GM19372 (cell line): ENCODE measurements around the gene TACR1.
"Not testable (repeated sequence)": the region's sequence is repeated elsewhere in the genome, so short reads cannot be mapped to it uniquely, and the experiment has no call there.

Source experiments
- ATAC-seq: cut with Tn5 transposase; IDR thresholded peaks from one replicate; pipeline ENCODE4 v1.9.1; 2021; ENCODE audit warnings: mild to moderate bottlenecking, low read depth, moderate library complexity; ENCODE audit not compliant: unreplicated experiment

TACR1 gene

DNA sequence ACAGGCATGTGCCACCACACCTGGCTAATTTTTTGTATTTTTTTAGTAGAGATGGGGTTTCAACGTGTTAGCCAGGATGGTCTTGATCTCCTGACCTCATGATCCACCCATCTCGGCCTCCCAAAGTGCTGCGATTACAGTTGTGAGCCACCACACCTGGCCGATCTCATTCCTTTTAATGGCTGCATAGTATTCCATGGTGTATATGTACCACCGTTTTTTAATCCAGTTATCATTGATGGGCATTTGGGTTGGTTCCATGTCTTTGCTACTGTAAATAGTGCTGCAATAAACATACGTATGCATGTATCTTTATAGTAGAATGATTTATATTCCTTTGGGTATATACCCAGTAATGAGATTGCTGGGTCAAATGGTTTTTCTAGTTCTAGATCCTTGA, 51.4 kb downstream of the TACR1 start:
- ATAC-seq, result not testable (repeated sequence)

DNA sequence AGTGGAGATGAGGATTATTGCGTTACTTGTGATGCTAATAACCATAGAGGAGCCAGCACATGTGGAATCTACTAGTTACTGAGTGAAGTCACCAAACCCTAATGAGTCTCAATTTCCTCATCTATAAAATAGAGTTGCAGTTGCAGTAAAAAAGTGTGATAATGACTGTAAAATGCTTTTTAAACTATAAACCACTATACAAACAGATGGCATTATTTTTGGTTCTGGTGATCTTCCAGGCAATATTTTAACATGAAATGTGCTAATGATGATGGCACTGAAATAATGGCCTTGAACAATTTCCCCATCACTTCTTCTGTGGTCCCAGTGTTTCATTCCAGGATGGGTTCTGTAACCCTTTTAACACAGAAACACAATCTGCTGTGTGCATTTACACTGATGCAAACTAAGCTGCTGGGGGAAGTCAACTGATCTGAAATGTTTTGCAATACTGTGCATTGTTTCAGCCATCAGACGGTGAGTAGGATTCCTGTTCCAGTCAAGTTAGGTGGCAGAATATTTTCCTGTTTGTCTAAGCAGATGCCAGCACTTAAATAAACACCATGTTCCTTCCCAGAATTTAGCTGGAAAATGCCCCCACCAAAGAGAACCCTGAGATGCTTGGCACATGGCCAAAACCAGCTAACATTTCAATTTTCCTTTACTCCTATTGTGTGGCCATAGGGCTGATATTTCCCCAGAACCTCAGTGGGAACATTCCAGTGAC, 52.6 kb downstream of the TACR1 start:
- no peak for ATAC-seq

DNA sequence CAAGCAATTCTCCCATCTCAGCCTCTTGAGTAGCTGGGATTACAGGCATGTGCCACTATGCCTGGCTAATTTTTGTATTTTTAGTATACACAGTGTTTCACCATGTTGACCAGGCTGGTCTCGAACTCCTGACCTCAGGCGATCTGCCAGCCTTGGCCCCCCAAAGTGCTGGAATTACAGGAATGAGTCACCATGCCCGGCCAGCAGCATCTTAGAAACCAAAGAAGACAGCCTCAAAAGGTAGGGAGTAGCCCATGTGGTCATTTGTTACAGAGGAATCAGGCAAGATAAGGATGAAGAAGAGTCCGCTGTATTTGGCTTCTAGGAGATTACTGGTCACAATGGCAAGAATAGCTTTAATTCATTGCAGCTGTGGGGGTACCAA, 53.1 kb downstream of the TACR1 start:
- ATAC-seq, result not testable (repeated sequence)

DNA sequence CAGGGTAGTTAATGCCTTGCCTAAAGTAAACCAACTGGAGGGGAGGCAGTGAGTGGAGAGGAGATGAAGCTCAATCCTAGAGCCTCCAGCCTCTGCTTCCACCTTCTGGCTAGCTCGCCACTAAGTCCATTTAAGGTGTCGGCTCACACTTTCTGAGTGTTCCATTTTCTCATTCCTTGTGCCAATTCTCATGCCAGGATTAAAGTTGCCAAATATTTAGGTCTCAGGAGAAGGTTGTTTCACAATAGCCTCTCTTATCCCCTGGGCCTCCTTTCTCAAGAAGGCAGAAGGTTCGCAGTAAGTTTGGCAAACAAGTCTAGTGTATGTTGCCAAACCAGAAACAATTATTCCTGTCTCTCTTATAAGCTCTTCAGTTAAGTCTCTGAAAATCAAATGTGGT, 57.2 kb downstream of the TACR1 start:
- ATAC-seq, result no peak

DNA sequence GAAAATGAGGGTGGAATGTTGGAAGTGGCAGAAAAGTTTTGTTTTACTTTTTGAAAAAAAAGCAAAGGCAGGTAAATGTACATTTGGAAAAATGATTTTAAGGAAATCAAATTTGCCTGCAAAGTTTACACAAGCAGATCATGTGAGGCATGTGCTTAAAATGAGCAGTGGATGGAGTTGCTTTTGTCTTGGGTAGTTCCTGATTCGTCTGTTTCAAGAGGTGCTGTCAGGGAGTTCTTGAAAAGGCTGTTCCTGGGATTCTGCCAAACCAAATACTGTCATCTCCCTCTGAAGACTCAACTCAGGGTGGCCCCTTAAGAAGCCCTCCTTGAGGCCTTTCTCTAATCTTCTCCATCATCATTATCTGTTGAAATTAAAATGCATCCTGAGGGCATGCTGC, 59.0 kb downstream of the TACR1 start:
- ATAC-seq, result no peak

DNA sequence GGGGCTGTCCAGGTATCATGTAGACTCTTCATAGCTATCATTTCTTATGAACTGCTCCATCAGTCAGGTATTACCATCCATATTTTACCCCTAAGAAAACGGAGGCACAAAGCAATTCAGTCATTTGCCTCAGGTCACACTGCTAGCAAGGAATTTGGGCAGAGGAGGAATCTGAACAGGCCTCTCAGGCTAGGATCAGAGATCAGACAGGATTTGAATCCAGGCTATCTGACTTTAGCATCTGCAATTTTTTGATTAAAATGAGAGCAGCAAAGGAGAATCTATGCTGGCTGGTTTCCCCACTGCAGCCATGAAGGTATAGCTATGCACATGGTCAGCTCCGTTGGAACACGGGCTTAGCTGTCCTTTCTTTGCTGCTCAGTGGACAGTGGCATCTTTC, 60.1 kb downstream of the TACR1 start:
- no peak for ATAC-seq

DNA sequence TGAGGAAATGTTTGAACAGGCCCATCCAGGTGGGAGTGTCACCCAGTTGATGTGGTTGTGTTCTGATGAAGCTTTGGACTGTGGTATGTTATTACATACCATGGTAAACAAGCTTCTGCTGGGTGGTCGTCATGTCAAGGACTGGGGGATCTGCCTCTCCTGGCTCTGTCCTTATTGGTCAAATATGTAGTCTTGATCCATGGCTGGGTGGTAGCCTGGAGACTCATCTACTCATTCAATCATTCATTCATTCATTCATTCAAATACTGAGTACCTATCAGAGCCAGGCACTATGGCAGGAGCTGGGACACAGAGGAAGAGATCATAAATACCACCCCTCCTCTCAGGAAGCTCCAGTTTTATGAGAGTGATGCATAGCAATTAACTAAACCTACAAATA, 60.8 kb downstream of the TACR1 start:
- no peak for ATAC-seq

DNA sequence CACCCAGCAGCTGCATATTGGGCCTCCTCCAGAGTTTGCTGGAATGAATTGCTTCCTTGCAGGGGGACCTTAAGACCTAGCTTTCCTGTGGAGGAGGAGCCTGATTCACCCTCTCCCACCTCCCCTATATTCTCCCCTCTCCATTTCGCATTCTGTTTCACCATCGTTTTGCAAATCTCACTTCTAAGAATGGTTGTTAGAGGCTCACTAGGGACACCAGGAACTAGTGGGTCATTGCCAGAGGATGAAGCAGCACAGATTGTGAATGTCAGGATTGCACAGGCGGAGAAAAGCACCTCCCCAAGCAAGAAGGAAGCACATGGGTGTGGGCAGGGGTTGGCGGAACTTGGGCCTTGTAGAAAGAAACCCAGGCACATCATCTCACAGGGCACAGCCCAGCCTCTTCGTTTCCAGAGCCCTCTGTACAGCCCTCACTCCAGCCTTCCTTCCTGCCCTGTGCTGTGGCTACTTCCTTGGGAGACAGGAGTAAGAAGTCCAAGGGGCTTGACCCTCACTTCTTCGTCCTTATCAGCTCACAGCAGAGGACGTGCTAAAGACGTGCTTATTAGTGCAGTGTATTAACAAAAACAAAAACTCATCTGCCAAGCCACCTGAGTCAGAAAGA, 63.4 kb downstream of the TACR1 start:
- no peak for ATAC-seq

DNA sequence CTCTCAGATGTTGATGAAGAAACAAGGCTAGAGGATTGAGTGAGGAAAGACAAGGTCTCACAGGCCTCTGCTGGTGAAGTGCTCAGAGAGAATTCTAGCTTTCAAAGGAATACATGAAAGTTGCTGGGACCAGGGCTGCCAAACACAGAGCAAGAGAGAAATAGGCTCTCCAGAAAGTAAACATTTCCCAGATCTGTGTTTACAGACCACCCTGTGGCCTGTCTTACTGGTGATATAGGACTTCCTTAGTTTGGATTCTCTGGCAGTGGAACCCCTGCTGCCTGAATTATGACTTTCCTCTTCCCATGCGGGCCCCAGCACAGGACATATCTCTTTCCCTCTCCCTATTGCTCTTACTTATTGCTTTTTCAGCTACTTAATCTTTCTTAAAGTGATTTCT, 64.5 kb downstream of the TACR1 start:
- no peak for ATAC-seq

DNA sequence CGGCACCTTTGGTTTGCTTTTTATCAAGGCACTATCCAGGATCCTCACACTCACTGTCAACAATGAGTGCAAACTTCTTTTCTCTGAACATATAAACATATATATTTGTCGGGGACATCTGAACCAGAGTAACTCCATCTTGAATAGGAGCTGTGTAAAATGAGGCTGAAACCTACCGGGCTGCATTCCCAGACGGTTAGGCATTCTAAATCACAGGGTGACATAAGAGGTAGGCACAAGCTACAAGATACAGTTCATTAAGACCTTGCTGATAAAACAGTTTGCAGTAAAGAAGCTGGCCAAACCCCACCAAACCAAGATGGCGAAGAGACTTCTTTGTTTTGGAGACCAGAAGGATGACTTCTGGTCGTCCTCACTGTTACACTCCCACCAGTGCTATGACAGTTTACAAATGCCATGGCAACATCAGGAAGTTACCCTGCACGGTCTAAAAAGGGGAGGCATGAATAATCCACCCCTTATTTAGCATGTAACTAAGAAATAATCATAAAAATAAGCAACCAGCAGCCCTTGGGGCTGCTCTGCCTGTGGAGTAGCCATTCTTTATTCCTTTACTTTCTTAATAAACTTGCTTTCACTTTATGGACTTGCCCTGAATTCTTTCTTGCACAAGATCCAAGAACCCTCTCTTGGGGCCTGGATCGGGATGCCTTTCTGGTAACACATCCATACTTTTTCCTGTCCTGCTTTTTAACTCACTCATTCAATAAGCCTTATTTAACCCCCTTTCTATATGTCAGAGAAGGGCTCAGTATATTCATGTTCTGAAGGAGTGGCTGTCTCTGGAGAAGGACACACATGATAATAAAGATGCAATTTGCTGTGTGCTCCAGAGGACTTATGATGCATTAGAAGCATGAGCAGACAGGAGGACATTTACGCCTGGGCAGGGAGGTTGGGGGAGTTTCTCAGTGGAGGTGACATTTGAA, 65.4 kb downstream of the TACR1 start:
- ATAC-seq, result no peak

DNA sequence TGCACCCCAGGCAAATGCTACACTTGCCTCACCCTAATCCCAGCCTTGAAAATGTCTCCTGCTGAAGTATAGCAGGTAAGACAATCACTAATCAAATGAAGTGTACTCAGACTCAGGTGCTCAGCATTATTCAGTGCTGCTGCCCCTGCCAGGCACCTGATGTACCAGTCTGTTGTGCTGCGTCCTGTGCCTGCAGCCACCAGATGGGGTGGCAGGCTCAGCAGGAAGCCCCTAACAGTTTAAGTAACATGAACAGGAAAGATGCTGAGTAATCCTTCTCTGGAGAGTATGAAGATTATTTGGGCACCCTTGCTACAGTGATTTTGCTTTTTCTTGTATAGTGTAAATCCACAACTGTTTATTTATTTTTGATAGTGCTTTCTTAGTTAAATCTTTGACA, 69.1 kb downstream of the TACR1 start:
- ATAC-seq, result no peak

DNA sequence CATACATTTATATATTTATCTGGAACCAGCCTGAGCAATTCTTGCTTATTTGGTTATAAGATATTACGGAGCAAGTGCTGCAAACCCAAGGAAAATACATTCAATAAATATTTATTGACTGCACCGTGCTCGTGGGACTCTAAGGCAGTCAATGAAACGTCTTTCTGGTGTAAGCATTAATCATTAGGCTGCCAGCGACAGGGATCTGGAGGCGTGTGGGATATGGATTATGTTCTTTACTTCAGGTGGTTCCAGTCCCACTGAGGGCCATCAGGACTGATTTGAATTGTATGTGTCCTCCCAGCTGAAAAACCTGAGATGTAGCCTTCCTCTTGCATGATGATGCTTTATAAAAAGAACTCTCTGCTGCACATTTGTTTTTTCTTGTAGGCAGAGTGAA, 75.4 kb downstream of the TACR1 start:
- no peak for ATAC-seq

DNA sequence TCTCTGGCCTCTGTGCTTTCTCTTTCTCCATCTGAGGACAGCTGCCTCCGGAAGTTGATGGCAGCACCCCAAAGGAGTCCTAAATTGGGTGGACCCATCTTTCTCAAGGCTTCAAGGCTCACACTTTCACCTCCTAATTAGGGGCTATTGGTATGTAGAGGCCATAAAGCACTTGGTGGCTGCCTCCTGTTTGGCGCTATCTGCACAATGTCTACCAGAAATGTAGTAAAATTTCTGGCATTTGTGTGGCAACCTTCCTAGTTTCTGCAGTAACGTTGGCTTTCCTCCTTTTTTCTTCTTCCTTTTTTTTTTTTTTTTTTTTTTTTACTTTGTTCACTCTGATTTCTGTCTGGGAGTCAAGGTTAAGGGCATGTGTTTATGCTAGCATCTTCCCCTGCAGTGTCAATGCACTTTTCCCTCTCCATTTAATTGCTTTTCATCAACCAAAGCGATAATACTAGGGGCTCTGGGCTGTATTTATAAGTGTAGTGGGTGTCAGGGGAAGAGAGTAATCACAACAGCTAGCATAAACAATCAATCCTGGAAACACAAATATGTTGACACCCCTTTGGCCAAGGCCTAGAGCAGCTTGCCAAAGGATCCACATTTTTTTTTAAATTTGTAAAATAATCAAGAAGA, 86.0 kb downstream of the TACR1 start:
- no peak for ATAC-seq

DNA sequence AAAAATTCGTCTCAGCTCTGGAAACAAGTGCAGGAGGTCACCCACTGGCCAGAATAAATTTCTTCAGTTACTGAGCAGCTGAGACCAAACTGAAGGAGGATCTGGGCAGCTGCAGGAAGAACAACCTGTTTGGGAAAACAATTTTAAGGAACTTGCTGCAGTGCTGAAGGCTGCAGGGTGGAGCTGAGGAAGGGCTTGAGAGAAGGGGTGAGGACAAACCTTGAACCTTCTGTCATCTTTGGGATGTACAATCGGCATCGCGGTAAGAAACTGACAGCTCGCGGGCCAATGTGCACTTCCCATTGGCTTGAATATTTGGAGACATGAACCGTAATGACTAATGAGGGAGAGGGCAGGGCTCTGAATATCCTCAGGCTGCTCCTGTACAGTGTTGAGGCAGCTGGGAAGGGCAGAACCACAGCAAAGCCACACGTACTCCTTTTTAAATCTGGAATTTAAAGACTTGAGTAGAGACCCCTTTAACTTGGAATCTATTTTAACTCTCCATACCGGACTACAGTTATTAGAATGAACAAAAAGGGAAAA, 90.3 kb downstream of the TACR1 start:
- no peak for ATAC-seq

DNA sequence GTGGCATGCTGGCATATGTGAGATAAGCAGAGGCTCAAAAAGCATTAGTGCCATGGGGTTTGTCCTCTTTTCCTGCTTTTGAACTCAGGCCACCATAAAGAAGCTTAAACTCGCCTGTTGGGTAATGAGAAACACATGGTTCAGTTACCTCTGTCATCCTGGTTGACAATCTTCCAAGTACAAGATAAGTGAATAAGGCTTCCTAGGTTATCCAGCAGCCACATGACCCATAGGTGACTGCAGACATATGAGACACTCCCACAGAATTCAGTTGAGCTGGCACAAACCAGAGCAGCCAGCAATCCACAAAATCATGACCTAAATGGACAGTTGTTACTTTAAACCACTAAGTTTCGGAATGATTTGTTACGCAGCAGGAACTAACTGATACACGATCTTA, 97.3 kb downstream of the TACR1 start:
- ATAC-seq, result no peak

DNA sequence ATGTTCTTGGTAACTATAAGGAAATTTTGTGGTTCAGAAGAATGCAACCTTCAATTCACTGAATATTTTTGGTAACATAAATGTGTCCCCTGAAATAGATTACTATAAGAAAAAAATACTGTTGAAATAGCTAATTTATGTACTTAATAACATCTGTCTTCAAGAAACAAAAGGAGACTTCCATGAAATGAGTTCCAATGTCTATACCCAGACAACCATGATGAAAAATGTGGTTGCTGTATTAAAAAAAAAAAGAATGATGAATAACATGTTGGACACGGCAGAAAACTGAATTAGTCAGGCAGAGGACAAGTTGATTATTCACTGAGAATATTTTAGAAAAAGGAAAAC, 98.5 kb downstream of the TACR1 start:
- ATAC-seq, result no peak

DNA sequence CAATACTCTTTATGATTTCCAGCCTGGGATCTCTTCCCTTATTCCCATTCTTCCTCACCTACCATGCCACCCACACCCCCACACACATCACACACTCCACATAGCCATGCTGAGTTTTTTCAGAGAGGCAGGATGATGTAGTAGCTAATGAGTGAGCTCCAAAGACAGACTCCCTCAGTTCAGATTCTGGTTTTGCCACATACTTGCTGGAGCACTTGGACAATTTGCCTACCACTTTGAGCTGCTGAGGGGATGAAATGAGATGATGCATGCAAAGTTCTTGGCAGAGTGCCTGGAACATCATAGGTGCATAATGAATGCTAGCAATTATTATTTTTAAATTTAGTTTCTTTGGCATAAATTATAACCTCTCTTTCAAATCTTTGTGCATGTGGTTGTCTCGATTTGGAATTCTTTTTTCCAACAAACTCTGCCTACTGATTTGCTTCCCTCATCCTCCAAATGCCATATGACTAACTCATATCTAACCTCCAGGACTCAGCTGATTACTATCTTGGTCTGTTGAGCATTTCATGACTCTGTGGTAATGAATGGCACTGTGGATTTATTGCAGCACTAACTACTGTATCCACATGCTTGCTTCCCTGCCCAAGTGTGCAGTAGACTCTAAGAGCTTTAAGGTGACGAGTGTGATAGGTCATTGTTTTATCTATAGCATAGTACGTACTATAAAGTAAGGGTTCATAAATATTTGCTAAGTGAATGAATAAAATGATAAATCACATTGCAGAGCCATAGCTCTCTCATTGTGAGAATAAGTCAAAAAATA, 99.1 kb downstream of the TACR1 start:
- ATAC-seq, result no peak

DNA sequence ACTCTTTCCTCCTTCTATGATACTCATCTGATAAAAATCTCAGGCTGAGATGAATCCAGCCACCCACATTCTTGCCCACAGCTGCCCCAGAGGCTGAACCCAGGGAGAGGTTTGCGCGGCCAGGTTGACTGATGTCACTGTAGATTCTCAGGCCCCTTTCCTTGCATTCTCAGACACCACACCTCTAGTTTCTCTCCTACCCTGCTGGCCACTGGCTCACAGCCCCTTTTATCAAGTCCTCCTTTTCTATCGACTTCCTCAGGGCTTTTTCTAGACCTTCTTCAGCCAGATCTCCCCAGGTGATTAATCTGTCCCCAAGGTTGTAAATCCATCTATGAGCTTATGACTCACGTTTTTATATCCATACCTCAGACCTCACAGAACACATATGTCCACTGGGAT, 99.8 kb downstream of the TACR1 start:
- no peak for ATAC-seq

DNA sequence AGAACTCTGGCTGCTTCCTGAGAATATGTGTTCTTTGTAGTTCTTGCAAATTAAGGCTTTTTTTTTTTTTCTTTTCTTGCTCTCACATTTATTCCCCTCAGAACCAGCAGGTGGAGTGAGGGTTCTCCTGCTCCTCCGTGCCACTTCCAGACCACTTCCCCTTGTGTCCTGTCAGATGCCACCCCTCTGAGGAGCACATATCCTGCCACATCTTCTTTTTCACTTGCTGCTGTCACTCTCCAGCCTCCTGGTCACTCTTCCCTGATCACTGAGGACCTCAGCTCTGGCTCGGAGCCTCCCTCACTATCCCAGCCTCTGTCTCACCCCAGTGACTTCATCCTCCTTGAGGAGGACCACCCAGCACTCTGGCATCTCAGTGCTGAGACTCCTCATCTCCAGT, 100.5 kb downstream of the TACR1 start:
- ATAC-seq, result no peak

DNA sequence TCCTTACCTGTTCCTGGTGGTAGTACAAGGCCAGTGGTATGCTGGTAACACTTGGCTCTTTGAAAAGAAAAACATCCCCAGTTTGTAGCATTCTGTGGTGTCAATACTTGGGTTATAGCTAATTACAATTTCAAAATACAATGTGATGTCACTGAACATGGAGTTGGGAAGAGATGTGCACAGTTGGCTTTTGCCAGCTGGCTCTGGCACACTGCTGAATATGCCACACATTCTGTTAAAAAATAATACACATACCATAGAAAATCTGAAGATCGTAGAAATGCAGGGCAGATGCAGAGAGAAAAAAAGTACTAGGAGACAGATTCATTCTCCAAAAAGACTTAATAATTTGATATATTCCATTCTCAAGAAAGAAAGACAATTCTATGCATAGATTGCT, 101.5 kb downstream of the TACR1 start:
- ATAC-seq, result no peak
